GM21526 (cell line): Measurements from ENCODE around the gene PRAMEF17.
"Not testable (repeated sequence)": the region's sequence is repeated elsewhere in the genome, so short reads cannot be mapped to it uniquely, and the experiment has no call there.

ENCODE experiments used
- ATAC-seq: cut with Tn5 transposase; IDR thresholded peaks from one replicate; pipeline ENCODE4 v1.9.1; 2021; ENCODE audit warnings: moderate library complexity; ENCODE audit not compliant: unreplicated experiment, low FRiP score

The PRAMEF17 gene

DNA sequence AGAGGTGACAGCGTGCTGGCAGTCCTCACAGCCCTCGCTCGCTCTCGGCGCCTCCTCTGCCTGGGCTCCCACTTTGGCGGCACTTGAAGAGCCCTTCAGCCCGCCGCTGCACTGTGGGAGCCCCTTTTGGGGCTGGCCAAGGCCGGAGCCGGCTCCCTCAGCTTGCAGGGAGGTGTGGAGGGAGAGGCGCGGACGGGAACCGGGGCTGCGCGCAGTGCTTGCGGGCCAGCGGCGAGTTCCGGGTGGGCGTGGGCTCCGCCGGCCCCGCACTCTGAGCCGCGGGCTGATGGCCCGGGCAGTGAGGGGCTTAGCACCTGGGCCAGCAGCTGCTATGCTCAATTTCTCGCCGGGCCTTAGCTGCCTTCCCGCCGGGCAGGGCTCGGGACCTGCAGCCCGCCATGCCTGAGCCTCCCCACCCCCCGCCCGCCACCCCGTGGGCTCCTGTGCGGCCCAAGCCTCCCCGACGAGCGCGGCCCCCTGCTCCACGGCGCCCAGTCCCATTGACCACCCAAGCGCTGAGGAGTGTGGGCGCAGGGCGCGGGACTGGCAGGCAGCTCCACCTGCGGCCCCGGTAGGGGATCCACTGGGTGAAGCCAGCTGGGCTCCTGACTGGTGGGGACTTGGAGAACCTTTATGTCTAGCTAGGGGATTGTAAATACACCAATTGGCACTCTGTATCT is 49.8 kb downstream of the PRAMEF17 start:
- not testable (repeated sequence) for ATAC-seq
